BE2C (cell line): ENCODE data around the gene ZNF768.
"Not testable (repeated sequence)": the region's sequence is repeated elsewhere in the genome, so short reads cannot be mapped to it uniquely, and the experiment has no call there.

Source experiments
- DNase-seq: peaks from one replicate; pipeline ENCODE4 v3.0.0-alpha.2; 2020
- H3K27me3 ChIP-seq: fragments of 250-450 bp; sonication (Bioruptor Pico); 2 replicates; pipeline ENCODE4 v1.5.1; 2020; ENCODE audit warnings: mild to moderate bottlenecking
- H3K36me3 ChIP-seq: fragments of 250-450 bp; sonication (Bioruptor Pico); 2 replicates; pipeline ENCODE4 v1.5.1; 2020; ENCODE audit warnings: mild to moderate bottlenecking
- H3K4me1 ChIP-seq: fragments of 250-450 bp; sonication (Bioruptor Pico); 2 replicates; pipeline ENCODE4 v1.5.1; 2020
- H3K4me3 ChIP-seq: 2 replicates; pipeline ENCODE4 v1.5.1; 2011; ENCODE audit warnings: low read depth, low read length
- H3K9me3 ChIP-seq: fragments of 250-450 bp; sonication (Bioruptor Pico); 2 replicates; pipeline ENCODE4 v1.5.1; 2020
- CTCF ChIP-seq: IDR thresholded peaks from 2 replicates; pipeline ENCODE4 v1.5.1; 2012; ENCODE audit warnings: mild to moderate bottlenecking, low read depth, low read length

The ZNF768 gene

DNA sequence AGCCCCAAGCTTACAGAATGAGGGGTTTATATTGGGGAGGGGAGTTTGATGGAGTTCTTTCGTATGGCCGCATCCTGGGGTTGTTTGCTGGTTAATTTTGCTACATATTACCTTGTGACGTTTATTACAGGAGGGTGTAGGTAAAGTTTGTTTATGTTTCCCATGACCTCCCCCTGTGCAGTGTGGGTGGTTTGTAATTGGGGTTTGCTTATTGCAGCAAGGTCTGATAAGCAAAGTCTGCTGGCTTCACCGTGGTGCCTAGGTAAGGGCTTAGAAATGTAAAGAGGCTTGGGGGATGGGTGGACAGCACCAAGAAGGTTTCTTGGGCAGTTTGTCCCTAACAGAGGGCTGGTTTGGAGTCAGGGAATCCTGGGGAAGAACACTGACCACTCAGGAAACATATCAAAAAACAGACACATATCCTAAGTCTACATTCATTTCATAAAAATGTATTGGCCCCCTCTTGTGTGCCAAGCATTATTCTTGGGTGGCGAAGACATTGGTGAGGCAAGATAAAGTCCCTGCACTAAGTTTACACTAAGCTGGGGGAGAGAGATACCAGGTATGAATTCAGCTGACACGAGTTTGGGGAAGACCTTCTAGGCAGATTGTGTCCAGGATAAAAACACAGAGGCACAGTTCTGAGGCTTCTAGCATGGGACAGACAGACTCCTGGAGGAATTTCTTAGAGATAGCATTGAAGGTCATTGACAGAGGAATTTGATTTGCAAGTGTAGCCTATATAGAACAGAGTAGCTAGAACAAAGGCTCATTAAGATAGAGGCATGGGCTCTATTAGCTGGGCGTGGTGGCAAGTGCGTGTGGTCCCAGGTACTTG is 22.3 kb upstream of the ZNF768 start:
- H3K27me3 ChIP-seq, result no peaks in the 10 kb centered on the region
- no peaks in the 10 kb centered on the region for H3K4me1 ChIP-seq
- H3K4me3 ChIP-seq, result no peak overlapping the region
- H3K36me3 ChIP-seq, result peaks cover 5% of the 10 kb centered on the region; the same call in 1 of the 2 replicates
- DNase-seq, result no peak
- no peak for TF ChIP-seq CTCF
- H3K9me3 ChIP-seq, result no peaks in the 10 kb centered on the region

DNA sequence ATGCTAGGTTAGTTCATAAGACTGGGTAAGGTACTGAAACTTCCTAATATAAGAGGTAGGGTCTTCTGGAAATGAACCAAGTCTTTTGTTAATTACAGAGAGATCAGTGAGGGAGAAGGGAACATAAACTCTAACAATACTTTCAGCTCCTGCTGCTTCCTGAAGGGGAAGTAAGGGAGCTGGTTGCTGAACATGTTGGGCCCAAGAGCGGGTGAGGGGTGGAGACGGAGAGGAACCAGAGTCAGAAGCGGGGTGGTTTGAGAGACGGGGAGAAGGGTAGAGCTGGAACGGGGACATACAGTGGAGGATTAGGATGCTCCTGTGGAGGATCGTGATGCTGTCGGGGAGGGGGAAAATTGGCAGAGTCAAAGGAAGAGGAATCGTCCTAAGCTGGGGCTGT is 19.7 kb upstream of the ZNF768 start:
- peaks cover 11% of the 10 kb centered on the region for H3K4me1 ChIP-seq
- H3K36me3 ChIP-seq, result no peaks in the 10 kb centered on the region
- TF ChIP-seq CTCF, result no peak
- H3K27me3 ChIP-seq, result no peaks in the 10 kb centered on the region
- no peak for DNase-seq
- H3K9me3 ChIP-seq, result no peaks in the 10 kb centered on the region
- no peak overlapping the region for H3K4me3 ChIP-seq

DNA sequence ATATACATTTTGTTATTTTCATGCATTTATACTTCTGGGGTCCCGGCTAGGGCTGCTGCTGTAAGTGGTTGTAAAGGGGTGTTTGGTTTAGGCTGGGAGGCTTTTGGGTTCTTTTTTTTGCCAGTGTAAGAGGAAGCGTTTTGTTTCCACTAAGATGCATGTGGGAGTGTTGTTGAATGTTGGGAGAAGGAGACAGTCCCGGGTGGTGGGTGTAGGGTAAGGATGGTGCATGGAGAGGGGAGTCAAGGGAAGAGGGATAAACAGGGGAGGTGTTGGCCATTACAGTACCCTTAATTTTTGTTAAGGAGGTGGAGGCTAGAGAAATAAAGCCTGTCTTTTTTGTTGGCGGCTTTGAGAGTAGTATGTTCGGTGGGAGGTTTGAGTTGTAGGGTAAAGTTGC is 16.7 kb upstream of the ZNF768 start:
- no peak overlapping the region for H3K4me3 ChIP-seq
- H3K9me3 ChIP-seq, result no peaks in the 10 kb centered on the region
- H3K27me3 ChIP-seq, result no peaks in the 10 kb centered on the region
- H3K36me3 ChIP-seq, result no peaks in the 10 kb centered on the region
- DNase-seq, result no peak
- H3K4me1 ChIP-seq, result peaks cover 12% of the 10 kb centered on the region
- TF ChIP-seq CTCF, result no peak

- Histone ChIP-seq H3K4me3 (no peak overlapping the region), H3K4me1 (peaks cover 12% of the 10 kb centered on the region), H3K27me3 (no peaks in the 10 kb centered on the region), H3K9me3 (no peaks in the 10 kb centered on the region), H3K36me3 (no peaks in the 10 kb centered on the region)
- no peak for TF ChIP-seq CTCF
- DNase-seq, result no peak
Observed at GRCh38 chr16:30541502-30542329, 15.3 kb upstream of the ZNF768 start.

DNA sequence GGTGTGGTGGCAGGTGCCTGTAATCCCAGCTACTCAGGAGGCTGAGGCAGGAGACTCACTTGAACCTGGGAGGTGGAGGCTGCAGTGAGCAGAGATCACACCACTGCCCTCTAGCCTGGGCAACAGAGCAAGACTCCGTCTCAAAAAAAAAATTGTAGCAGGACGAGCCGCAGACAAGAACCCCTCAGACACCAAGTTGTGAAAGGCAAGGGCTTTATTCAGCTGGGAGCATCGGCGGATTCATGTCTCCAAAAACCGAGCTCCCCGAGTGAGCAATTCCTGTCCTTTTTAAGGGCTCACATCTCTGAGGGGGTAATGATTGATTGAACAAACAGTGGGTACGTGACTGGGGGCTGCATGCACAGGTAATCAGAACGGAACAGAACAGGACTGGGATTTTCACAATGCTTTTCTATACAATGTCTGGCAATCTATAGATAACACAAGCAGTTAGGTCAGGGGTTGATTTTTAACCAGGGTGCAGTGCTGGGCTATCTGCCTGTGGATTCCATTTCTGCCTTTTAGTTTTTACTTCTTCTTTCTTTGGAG is 14.6 kb upstream of the ZNF768 start:
- not testable (repeated sequence) for H3K27me3 ChIP-seq, H3K4me3 ChIP-seq, DNase-seq, H3K36me3 ChIP-seq, H3K9me3 ChIP-seq
- H3K4me1 ChIP-seq, result peaks cover 12% of the 10 kb centered on the region

DNA sequence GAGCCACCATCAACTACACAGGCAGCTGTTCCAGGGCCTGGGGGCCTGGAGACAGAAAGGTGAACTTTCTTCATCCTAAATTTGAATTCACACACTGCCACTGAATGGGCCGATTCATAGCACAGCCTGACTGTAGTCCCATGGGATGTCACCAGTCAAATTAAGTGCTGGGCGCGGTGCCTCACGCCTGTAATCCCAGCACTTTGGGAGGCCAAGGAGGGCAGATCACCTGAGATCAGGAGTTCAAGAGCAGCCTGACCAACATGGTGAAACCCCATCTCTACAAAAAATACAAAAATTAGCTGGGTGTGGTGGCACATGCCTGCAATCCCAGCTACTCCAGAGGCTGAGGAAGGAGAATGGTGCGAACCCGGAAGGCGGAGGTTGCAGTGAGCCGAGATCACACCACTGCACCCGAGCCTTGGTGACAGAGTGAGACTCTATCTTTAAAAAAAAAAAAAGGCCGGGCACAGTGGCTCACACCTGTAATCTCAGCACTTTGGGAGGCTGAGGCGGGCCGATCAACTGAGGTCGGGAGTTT is 13.7 kb upstream of the ZNF768 start:
- DNase-seq, H3K27me3 ChIP-seq, H3K9me3 ChIP-seq, H3K4me3 ChIP-seq, H3K36me3 ChIP-seq: not testable (repeated sequence)
- peaks cover 20% of the 10 kb centered on the region for H3K4me1 ChIP-seq
